Activated CD4-positive, alpha-beta T cell treated with anti-CD3 and anti-CD28 coated beads for 24 hours (primary cell): Measurements from ENCODE around the gene GRAMD2B.
"Not testable (repeated sequence)": the region's sequence is repeated elsewhere in the genome, so short reads cannot be mapped to it uniquely, and the experiment has no call there.

Source experiments
- DNase-seq, 2 donors: peaks; one replicate each; pipeline ENCODE4 v3.0.0-alpha.2; 2020; ENCODE audit warnings: low read depth in 2 of 2

Gene GRAMD2B

DNA sequence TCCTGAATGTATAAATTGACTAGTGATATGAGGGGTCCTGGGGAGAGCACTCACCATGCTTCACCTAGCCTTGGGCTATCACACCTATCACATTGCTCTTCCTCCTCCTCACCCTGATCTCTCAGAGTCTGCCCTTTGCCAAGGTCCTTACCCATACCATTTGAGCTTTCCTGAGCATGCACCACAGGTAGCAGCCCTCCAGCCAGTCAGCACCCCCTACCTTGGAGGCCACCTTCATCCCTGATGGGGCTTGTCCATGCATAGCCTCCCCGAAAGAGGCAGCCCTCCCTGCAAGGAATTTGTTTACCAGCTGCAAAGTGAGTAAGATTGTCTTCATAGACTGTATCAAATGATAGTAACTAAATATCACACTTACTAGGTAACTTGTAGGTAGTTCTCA, 88.8 kb downstream of the GRAMD2B start:
- DNase-seq, result no peak

DNA sequence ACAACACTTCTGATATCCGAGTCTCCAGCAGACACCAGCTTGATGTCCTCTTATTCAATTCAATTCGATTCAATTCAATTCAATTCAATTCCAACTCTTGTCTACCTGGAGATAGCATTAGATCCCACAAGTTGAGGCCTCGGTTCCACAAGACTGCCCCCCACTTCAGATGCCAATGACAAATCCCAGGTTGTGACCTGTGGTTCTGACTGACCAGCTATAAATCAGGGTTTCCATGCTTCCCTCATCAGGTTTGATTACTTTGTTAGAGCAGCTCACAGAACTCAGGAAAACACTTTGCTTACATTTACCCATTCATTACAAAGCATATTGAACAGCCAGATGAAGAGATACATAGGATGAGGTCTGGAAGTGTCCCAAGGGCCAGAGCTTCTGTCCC, 89.2 kb downstream of the GRAMD2B start:
- no peak for DNase-seq

GRCh38 chr5:126513302-126513701, 90.1 kb downstream of the GRAMD2B start:
- DNase-seq, result no peak

DNA sequence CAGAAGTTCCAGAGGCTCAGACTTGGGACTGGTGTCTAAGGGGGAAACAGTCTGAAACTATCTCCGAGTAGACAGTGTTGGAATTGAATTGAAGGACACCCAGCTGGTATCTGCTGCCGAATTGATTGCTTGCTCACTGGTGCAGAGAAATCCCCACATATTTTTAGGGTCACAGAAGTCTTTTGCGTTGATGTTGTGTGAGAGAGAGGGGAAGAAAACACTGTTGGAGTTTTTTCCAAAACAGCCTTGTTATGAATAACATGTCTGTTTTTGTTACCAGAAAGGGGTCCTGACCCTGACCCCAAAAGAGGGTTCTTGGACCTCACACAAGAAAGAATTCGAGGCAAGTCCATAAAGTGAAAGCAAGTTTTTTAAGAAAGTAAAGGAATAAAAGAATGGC, 90.5 kb downstream of the GRAMD2B start:
- DNase-seq, result no peak

- DNase-seq, result no peak
Measured at GRCh38 chr5:126514131-126514557, 90.9 kb downstream of the GRAMD2B start.

GRCh38 chr5:126514558-126515141, 91.4 kb downstream of the GRAMD2B start:
- DNase-seq, result no peak

- DNase-seq, result no peak
Measured at GRCh38 chr5:126515337-126515736, 92.1 kb downstream of the GRAMD2B start.

DNA sequence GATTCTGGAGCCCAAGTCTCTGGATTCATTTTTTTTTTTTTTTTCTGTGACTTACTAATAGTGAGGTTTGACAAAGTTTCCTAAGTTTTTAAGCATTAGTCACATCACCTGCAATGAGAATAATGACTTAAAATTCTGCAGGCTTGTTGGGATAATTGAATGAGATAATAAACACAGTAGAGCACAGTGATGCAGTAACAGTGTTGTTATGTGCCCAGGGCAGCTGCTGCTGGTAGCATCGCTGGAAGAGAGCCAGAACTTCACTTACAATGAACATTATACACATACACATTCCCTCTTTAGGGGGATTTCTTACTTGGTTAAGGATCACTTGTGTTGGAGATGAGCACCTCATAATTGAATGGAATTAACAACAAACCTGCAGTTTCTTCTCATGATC, 92.9 kb downstream of the GRAMD2B start:
- no peak for DNase-seq

DNA sequence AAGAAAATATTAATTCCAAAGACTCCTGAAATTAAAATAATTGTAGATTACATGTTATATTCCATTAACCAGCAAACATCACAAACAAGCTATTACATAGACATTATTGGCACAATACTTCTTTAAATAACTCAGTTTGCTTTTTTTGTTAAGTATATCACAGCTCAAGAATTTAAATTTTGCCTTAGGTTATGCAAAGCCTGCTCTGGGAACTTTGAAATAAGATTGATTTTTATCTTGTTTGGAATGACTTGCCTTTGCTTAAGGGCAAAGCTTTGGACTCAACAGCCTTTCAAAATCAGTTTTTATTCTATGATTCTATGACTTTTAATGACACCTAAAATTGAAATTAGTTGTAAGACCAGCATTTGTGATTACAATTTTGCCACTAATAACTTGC, 93.6 kb downstream of the GRAMD2B start:
- DNase-seq, result no peak

GRCh38 chr5:126519223-126519622, 96.0 kb downstream of the GRAMD2B start:
- not testable (repeated sequence) for DNase-seq

DNA sequence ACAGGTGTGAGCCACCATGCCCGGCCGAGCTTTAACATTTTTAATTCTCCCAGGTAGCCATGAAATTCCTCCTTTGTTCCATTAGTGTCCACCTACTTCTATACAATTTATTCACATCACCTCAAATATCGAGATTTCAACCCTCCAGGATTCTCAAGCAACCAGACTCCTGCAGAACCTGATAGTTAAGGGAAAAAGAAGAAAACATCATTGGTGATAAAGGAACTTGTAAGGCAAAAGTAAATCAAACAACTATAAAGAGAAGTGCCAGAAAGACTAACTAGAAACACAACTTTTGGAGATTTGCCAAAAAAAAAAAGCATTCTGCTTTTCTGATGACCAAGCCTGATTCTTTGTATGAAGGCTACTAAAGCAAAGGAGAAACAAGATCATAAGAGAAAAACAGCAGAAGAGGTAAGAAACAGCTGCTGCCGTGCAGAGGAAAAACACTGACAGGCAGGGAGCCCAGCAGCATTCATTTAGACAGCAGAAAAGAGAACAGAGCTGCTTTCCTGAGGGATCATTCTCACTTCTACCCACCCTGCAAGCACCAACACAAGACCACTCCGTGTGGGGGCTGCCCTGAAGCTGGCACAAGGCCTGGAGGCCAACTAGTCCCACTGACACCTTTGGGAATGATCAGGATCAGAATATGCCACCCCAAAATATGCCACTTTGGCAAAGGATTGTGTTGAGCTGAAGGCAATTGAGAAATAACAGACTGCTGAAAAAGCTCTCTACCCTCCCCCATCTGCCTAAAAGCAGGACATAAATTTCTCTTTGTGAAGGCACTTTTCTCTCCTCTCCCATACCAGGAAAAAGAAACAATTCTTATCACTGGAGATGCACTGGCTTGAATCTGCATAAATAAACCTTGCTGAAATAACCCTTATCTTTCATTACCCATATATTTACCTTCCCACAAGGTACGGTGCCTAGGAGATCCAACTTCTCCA, 96.7 kb downstream of the GRAMD2B start:
- DNase-seq, result no peak

DNA sequence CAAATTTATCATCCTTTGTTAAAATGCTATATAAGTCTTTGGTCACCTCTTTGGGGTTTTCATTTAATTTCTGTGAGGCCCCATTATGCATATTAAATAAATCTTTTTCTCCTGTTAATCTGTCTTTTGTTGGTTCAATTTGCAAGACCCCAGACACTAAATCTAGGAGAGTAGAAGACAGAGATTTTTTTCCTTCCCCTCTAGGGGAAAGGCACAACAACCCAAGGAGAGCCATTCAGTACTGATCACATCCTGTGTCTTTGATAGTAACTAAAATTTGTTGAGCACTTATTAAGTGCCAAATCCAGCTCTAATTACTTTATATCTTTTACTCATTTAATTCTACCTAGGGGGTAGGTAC, 97.4 kb downstream of the GRAMD2B start:
- no peak for DNase-seq

- no peak for DNase-seq
Measured at GRCh38 chr5:126521130-126521529, 97.9 kb downstream of the GRAMD2B start.

GRCh38 chr5:126523818-126524510, 100.8 kb downstream of the GRAMD2B start:
- no peak for DNase-seq

DNA sequence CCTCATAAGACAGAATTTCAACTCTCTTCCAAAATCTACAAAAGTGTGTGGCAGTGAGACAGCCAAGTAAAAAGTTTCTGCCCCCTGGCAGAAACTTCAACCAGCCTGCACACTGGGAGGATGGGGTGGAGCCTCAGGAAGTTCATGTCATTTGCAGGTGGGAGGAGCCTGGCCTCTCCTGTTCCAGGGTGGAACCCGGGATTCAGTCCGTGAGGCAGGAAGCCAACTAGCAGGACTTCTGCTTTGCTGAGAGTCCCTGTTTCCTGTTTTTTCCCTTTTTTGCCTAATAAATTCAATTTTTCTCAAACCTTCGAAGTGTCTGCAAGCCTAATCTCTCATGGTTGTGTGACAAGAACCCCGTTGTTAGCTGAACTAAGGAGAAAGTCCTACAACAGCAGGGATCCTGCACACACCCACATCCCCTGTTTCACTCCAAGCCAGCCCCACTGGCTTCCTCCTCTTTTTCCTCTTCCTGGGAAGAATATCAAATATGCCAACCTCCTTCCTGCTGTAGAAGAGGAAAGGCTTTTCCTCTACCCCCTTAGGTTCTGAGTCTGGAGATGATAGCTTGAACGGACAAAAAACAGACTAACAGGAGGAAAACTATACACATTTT, 102.5 kb downstream of the GRAMD2B start:
- no peak for DNase-seq

DNA sequence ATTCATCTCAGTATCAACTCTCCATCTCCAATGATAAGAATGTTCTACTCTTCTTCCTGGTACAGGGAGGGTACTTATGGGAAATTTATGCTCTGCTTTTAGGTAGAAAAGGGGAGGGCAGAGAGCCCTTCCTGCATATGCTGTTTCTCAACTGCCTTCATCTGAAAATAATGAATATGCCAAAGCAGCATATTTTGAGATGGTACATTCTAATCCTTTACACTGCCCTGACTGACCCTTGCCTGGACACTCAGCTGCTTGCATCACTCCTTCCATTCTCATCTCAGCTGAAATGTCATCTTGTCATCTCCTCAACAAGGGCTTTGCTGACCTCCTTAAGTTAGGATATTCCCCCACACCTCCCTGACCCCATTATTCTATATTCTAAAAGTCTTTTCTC, 103.3 kb downstream of the GRAMD2B start:
- DNase-seq, result no peak

DNA sequence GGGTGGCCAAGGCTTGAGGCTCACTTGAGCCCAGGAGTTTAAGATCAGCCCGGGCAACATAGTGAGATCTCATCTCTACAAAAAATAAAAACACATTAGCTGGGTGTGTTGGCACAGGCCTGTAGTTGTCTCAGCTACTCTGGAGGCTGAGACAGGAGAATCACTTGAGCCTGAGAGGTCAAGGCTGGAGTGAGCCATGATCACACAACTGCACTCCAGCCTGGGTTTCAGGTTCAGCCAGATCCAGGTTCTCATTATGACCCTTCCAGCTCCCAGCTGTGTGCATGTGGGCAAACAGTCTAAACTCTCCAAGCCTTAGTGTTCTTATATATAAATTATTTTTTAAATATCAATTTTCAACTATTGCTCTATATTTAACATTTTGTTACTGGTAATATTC, 103.9 kb downstream of the GRAMD2B start:
- DNase-seq, result no peak

DNA sequence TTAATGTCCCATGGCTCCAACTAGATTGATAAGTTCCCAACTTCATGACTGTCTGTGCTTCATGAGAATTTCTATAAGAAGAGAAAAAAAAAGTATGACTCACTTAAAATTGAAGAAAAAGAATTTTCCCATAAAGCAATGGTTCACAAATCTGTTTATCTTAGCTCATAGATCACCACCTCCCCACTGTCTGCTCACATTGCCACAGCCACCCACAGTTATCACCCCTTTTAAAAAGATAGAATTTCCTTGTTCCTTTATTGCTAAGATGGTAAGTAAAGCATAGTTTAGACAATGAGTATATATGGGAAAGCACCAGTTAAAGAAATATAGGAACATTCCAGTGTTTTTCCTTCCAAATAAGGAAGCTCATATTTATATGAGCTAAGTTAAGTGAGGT, 104.7 kb downstream of the GRAMD2B start:
- no peak for DNase-seq

- DNase-seq, result no peak
Measured at GRCh38 chr5:126531543-126532120, 108.4 kb downstream of the GRAMD2B start.

DNA sequence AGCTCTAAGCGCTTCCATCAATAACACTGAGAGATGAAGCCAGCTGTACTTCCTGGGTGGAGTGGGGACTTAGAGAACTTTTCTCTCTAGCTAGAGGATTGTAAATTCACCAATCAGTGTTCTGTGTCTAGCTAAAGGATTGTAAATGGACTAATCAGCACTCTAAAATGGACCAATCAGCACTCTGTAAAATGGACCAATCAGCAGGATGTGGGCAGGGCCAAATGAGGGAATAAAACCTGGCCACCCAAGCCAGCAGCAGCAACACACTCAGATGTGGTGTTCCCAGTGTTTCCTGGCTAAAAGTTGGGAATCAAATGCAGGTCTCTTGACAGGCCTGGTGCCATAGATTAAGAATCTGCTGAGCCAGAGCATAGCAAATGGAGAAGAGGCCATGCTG, 111.3 kb downstream of the GRAMD2B start:
- DNase-seq, result no peak

DNA sequence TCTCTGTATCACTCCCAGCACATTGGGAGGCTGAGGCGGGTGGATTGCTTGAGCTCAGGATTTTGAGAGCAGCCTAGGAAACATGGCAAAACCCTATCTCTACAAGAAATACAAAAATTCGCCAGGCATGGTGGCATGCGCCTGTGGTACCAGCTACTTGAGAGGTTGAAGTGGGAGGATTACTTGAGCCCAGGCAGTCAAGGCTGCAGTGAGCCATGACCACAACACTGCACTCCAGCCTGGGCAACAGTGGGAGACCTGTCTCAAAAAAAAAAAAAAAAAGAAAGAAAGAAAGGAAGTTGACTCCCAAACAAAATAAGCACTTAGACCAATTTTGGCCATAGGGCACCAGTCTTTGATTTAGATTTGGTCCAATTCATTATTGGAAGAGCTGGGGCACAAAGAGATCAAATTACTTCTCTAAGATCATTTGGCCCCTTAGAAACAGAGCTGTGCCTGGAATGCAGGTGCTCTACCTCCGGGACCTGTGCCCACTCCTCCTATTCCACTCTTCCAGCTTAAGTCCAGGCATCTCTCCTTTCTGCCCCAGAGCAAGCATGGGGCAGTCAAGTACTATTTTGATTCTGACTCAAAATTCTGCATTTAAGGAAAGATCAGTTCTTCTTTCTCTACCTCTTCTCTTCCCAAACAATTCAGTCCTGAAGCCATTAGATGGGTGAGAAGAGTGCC, 112.8 kb downstream of the GRAMD2B start:
- no peak for DNase-seq
